HL-60 (cell line): ENCODE measurements around the gene LRRC72.

Source experiments
- DNase-seq, 2 experiments: peaks; one replicate each; pipeline ENCODE4 v3.0.0-alpha.2; 2010 to 2020; ENCODE audit warnings: low read depth in 1 of 2, low spot score in 1 of 2
- H3K27ac ChIP-seq: fragments of 250-450 bp; sonication (Bioruptor Pico); replicated peaks from 2 replicates; pipeline ENCODE4 v1.5.1; 2020; ENCODE audit warnings: mild to moderate bottlenecking, moderate library complexity
- H3K27me3 ChIP-seq: fragments of 250-450 bp; sonication (Bioruptor Pico); 2 replicates; pipeline ENCODE4 v1.5.1; 2021; ENCODE audit warnings: mild to moderate bottlenecking, moderate library complexity; ENCODE audit not compliant: insufficient read depth, poor library complexity, severe bottlenecking
- H3K4me3 ChIP-seq: replicated peaks from 2 replicates; pipeline ENCODE4 v1.5.1; 2011; ENCODE audit warnings: mild to moderate bottlenecking, control low read depth, low read length; ENCODE audit not compliant: insufficient read depth
- GABPA ChIP-seq: IDR thresholded peaks from 2 replicates; pipeline ENCODE4 v1.6.1; 2012; ENCODE audit warnings: low read depth
- POLR2AphosphoS5 ChIP-seq: IDR thresholded peaks from 2 replicates; pipeline ENCODE4 v1.6.1; 2012; ENCODE audit warnings: low read depth
- SPI1 ChIP-seq: IDR thresholded peaks from 2 replicates; pipeline ENCODE4 v1.6.1; 2012; ENCODE audit warnings: low read depth, mild to moderate bottlenecking, borderline replicate concordance
- TF ChIP-seq, protein P1 (sequence below): IDR thresholded peaks from 2 replicates; pipeline ENCODE4 v1.6.1; 2012; ENCODE audit warnings: low read depth; ENCODE audit not compliant: insufficient replicate concordance
- TF ChIP-seq, protein P2 (sequence below): IDR thresholded peaks from one replicate; pipeline ENCODE4 v1.5.1; 2011; ENCODE audit warnings: low read length, control low read depth, inconsistent platforms; ENCODE audit not compliant: insufficient read depth

The LRRC72 gene

DNA sequence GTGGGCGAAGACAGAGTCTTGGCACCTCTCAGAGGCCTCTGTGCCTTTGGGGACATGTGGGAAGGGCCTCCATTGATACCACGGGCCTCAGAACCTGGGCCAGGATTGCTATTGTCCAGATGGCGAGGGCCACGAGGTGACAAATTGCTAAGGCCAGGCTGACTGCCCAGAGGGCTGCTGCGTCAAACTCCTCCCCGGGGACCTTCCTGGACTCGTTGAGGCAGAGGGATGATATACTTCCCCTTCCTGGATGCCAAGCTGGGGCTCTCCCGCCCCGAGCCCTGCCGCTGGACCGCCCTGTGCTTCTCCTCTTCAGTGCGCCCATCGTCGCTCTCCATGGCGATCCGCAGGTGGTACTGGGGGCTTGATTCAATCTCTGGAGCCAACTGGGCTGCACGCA, 58.9 kb downstream of the LRRC72 start:
- no peak for DNase-seq
- Histone ChIP-seq H3K27ac (no peak overlapping the region), H3K4me3 (no peak overlapping the region), H3K27me3 (no peaks in the 10 kb centered on the region)
- TF ChIP-seq GABPA (no peak), SPI1 (no peak)
- TF ChIP-seq, protein P1, sequence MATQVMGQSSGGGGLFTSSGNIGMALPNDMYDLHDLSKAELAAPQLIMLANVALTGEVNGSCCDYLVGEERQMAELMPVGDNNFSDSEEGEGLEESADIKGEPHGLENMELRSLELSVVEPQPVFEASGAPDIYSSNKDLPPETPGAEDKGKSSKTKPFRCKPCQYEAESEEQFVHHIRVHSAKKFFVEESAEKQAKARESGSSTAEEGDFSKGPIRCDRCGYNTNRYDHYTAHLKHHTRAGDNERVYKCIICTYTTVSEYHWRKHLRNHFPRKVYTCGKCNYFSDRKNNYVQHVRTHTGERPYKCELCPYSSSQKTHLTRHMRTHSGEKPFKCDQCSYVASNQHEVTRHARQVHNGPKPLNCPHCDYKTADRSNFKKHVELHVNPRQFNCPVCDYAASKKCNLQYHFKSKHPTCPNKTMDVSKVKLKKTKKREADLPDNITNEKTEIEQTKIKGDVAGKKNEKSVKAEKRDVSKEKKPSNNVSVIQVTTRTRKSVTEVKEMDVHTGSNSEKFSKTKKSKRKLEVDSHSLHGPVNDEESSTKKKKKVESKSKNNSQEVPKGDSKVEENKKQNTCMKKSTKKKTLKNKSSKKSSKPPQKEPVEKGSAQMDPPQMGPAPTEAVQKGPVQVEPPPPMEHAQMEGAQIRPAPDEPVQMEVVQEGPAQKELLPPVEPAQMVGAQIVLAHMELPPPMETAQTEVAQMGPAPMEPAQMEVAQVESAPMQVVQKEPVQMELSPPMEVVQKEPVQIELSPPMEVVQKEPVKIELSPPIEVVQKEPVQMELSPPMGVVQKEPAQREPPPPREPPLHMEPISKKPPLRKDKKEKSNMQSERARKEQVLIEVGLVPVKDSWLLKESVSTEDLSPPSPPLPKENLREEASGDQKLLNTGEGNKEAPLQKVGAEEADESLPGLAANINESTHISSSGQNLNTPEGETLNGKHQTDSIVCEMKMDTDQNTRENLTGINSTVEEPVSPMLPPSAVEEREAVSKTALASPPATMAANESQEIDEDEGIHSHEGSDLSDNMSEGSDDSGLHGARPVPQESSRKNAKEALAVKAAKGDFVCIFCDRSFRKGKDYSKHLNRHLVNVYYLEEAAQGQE, result no peak

DNA sequence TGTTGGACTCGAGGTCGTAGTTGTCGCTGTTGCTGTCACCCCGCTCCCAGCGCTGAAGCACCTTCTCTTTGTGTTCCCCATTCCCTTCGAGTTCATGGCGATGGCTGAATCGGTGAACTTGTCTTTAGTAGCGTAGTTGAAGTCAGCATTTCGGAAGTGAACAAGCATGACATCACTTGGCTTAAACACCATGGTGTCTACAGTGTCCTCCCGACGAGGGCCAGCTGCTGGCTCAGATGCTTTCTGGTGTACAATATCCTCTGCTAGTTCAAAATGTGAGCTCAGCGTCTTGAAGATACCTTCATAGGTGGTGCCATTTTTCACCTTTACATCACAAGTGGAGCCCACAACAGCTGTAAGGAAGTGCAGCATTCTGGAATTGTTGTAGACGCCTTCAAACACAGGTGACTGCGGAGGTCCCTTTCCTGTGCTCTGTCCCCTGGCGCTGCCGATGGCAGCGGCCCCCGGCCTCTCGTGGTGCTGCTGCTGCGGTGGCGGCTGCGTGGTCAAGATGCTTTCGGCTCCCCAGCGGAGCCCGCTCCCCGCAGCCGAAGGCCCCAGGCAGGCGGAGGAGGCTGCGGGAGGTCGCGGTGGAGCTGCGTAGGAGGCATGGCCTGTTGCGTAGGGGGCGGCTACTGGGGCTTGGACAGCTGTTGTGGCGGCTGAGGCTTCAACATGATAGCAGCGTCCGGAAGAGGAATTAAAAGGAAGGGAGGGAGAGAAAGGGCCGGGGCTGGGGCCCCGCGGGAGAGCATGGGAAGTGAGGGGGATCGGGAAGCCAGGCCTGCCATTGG, 59.7 kb downstream of the LRRC72 start:
- Histone ChIP-seq H3K4me3 (no peak overlapping the region), H3K27me3 (no peaks in the 10 kb centered on the region), H3K27ac (no peak overlapping the region)
- DNase-seq, result no peak
- TF ChIP-seq SPI1 (no peak), POLR2AphosphoS5 (no peak), GABPA (no peak)
- TF ChIP-seq, protein P2, sequence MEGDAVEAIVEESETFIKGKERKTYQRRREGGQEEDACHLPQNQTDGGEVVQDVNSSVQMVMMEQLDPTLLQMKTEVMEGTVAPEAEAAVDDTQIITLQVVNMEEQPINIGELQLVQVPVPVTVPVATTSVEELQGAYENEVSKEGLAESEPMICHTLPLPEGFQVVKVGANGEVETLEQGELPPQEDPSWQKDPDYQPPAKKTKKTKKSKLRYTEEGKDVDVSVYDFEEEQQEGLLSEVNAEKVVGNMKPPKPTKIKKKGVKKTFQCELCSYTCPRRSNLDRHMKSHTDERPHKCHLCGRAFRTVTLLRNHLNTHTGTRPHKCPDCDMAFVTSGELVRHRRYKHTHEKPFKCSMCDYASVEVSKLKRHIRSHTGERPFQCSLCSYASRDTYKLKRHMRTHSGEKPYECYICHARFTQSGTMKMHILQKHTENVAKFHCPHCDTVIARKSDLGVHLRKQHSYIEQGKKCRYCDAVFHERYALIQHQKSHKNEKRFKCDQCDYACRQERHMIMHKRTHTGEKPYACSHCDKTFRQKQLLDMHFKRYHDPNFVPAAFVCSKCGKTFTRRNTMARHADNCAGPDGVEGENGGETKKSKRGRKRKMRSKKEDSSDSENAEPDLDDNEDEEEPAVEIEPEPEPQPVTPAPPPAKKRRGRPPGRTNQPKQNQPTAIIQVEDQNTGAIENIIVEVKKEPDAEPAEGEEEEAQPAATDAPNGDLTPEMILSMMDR, result no peak
- TF ChIP-seq, protein P1, result no peak

DNA sequence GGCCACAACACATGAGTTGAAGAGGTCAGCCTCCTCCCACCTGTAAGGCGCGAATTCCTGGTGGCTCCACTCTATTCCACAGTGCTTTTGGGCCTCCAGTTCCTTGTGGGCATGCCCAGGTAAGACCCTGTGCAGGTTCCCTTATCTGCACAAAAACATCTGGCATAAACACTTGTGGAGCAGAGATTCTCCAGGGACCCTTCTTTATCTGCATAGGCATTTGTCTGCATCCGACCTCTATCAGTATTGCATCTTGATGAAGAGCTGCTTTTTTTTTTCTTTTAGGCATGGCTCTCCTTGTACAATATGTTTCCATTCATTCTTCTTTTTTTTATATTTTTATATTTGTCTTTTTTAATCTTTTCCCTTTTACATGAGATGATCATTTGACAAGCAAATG, 60.5 kb downstream of the LRRC72 start:
- Histone ChIP-seq H3K27me3 (no peaks in the 10 kb centered on the region), H3K4me3 (no peak overlapping the region), H3K27ac (no peak overlapping the region)
- TF ChIP-seq, protein P1, result no peak
- TF ChIP-seq GABPA, result no peak
- TF ChIP-seq POLR2AphosphoS5, result no peak
- TF ChIP-seq, protein P2, result no peak
- no peak for TF ChIP-seq SPI1
- no peak for DNase-seq
